Measurements from ENCODE around the gene FAHD1. TPM values are rescaled to one million over a fixed set of nuclear protein-coding genes. Genes with fewer than 3 reads are reported as not detected.

The FAHD1 gene
- 10 to 100 TPM; 32.3 to 46.3 (median 34.1) TPM for total RNA-seq

- ATAC-seq (ENCODE audit: low FRiP score) (peak; percentile 90), DNase-seq (ENCODE audit: low spot score) (peak; percentile 92)
- TF ChIP-seq, protein P1, sequence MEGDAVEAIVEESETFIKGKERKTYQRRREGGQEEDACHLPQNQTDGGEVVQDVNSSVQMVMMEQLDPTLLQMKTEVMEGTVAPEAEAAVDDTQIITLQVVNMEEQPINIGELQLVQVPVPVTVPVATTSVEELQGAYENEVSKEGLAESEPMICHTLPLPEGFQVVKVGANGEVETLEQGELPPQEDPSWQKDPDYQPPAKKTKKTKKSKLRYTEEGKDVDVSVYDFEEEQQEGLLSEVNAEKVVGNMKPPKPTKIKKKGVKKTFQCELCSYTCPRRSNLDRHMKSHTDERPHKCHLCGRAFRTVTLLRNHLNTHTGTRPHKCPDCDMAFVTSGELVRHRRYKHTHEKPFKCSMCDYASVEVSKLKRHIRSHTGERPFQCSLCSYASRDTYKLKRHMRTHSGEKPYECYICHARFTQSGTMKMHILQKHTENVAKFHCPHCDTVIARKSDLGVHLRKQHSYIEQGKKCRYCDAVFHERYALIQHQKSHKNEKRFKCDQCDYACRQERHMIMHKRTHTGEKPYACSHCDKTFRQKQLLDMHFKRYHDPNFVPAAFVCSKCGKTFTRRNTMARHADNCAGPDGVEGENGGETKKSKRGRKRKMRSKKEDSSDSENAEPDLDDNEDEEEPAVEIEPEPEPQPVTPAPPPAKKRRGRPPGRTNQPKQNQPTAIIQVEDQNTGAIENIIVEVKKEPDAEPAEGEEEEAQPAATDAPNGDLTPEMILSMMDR (IDR thresholded peaks at IDR 0.05): no peak
Observed at GRCh38 chr16:1826691-1827573, at the start of gene FAHD1, which contains the start of gene HAGH. Gene FAHD1, plus strand, starts transcription at chr16:1827206. Its CDS starts 33 bp downstream, at chr16:1827239. Gene HAGH, minus strand, starts transcription at chr16:1826825. Its CDS starts 38 bp downstream, at chr16:1826787.

DNA sequence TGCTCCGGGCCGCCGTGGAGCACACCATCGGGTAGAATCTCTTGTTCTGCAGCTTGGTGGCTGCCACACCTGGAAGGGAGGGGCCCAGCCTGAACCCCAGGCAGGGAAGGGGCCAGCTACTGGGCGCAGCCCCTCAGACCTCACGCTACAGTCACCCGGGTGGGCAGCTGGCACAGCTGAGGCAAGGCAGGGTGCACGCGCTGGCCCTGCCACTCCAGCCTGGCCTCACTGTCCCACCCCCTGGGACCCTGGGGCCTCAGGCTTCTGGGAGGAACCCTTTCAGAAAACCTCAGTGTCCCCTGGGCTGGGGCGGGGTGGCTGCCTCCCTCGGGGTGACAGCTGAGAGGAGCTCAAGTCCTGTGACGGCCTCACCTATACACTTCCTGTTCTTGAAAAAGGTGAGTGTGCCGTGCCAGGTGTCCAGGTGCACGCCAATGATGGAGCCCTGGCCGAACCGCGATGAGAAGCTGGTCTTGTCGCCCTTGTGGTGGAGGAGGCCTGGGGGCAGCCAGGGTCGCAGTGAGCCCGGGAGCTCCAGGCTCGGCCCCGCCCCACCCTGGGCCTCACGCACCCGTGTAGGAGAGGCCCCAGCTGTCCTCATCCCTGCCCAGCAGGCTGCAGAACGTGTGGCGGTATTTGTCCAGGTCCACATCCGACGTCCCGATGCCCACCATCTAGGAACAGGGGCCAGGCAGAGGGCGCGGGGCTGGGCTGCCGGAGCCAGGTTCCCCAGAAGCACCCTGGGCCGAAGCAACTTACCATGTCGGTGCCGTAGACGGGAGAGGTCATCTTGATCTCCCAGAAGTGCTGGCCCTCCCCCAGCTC, 49.4 kb upstream of the FAHD1 start:
- DNase-seq (ENCODE audit: low spot score) (no peak), ATAC-seq (ENCODE audit: low FRiP score) (no peak)
- TF ChIP-seq, protein P1 (IDR thresholded peaks at IDR 0.05): no peak

GRCh38 chr16:1778200-1779179, 48.5 kb upstream of the FAHD1 start:
- TF ChIP-seq, protein P1 (IDR thresholded peaks at IDR 0.05): no peak
- ATAC-seq (ENCODE audit: low FRiP score) (no peak), DNase-seq (ENCODE audit: low spot score) (no peak)

GRCh38 chr16:1779234-1779701, 47.7 kb upstream of the FAHD1 start:
- TF ChIP-seq, protein P1 (IDR thresholded peaks at IDR 0.05): no peak
- no peak for DNase-seq (ENCODE audit: low spot score)
- ATAC-seq (ENCODE audit: low FRiP score): no peak

DNA sequence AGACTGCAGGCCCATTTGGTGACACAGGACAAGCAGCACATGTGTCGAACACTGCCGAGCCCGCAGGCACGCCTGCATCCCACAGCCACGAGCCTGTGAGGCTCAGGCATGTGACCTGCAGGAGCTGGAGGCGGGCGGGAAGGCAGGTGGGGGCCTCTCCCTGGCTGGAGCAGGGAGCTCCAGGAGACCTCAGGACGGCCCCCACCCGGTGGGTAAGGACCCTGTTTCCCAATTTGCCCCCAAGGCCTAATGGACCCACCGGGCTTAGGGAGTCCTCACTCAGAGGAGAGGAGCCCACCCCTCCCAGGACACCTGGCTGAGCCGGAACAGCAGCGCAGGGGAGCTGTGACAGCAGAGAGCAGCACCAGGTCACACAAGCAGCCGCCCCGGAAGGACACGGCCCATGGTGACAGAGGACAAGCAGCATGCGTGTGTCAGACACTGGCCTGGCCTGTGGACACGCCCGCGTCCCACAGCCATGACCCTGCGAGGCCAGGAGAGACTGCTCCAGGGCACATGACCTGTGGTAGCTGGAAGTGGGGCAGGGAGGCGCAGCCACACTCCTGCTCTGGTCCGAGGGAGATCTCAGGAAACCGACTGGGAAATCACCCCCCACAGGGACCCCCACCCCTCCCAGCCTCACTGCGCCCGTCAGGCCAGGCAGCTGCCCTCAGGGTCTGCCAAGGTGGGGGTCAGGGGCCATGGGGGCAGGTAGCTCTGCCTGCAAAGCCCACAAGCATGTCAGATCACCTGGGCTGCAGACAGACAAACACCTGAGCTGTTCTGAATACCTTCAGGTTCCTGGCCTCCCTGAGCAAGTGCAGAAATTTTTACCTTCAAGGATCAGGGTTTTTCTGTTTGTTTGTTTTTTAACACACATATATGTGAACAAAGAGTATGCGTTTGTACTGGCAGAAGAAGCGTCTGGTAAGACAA, 47.0 kb upstream of the FAHD1 start:
- TF ChIP-seq, protein P1 (IDR thresholded peaks at IDR 0.05): no peak
- DNase-seq (ENCODE audit: low spot score): no peak
- ATAC-seq (ENCODE audit: low FRiP score): no peak

Measured in omental fat pad (tissue), 4 donors.